ENCODE measurements around the gene PRKCQ.

PRKCQ gene

GRCh38 chr10:6386960-6387359 is 193.1 kb downstream of the PRKCQ start:
- DNase-seq (ENCODE audit: low read depth) = no peak
- H3K4me3 ChIP-seq (ENCODE audit: low read depth, low read length) = no peak overlapping the region
- no peak for TF ChIP-seq CTCF (IDR thresholded peaks at IDR 0.05; ENCODE audit: low read depth, low read length)
- no peak for TF ChIP-seq MAX (IDR thresholded peaks at IDR 0.05; ENCODE audit: low read depth, low read length)
- no peak for TF ChIP-seq POLR2A (IDR thresholded peaks at IDR 0.05; ENCODE audit: extremely low read depth, insufficient read length)
- TF ChIP-seq MYC (IDR thresholded peaks at IDR 0.05; ENCODE audit: low read depth, low read length) = no peak

- no peak for TF ChIP-seq MYC (IDR thresholded peaks at IDR 0.05; ENCODE audit: low read depth, low read length)
- H3K4me3 ChIP-seq (ENCODE audit: low read depth, low read length) = no peak overlapping the region
Observed at GRCh38 chr10:6386346-6386745, 193.7 kb downstream of the PRKCQ start.

GRCh38 chr10:6385665-6386064 is 194.4 kb downstream of the PRKCQ start:
- no peak for DNase-seq (ENCODE audit: low read depth)
- H3K4me3 ChIP-seq (ENCODE audit: low read depth, low read length) = no peak overlapping the region
- TF ChIP-seq MYC (IDR thresholded peaks at IDR 0.05; ENCODE audit: low read depth, low read length) = no peak
- no peak for TF ChIP-seq CTCF (IDR thresholded peaks at IDR 0.05; ENCODE audit: low read depth, low read length)
- no peak for TF ChIP-seq POLR2A (IDR thresholded peaks at IDR 0.05; ENCODE audit: extremely low read depth, insufficient read length)
- no peak for TF ChIP-seq MAX (IDR thresholded peaks at IDR 0.05; ENCODE audit: low read depth, low read length)

More at GRCh38 chr10:6386346-6386745, 193.7 kb downstream of the PRKCQ start:
- no peak for DNase-seq (ENCODE audit: low read depth)

- no peak for TF ChIP-seq MYC (IDR thresholded peaks at IDR 0.05; ENCODE audit: low read depth, low read length)
- no peak for TF ChIP-seq MAX (IDR thresholded peaks at IDR 0.05; ENCODE audit: low read depth, low read length)
- TF ChIP-seq CTCF (IDR thresholded peaks at IDR 0.05; ENCODE audit: low read depth, low read length) = no peak
- no peak for TF ChIP-seq POLR2A (IDR thresholded peaks at IDR 0.05; ENCODE audit: extremely low read depth, insufficient read length)
- no peak for DNase-seq (ENCODE audit: low read depth)
- H3K4me3 ChIP-seq (ENCODE audit: low read depth, low read length) = no peak overlapping the region
Observed at GRCh38 chr10:6384847-6385246, 195.2 kb downstream of the PRKCQ start.

GRCh38 chr10:6384031-6384430 is 196.0 kb downstream of the PRKCQ start:
- no peak overlapping the region for H3K4me3 ChIP-seq (ENCODE audit: low read depth, low read length)
- no peak for TF ChIP-seq CTCF (IDR thresholded peaks at IDR 0.05; ENCODE audit: low read depth, low read length)
- TF ChIP-seq MAX (IDR thresholded peaks at IDR 0.05; ENCODE audit: low read depth, low read length) = no peak
- no peak for TF ChIP-seq POLR2A (IDR thresholded peaks at IDR 0.05; ENCODE audit: extremely low read depth, insufficient read length)
- TF ChIP-seq MYC (IDR thresholded peaks at IDR 0.05; ENCODE audit: low read depth, low read length) = no peak
- no peak for DNase-seq (ENCODE audit: low read depth)

- TF ChIP-seq CTCF (IDR thresholded peaks at IDR 0.05; ENCODE audit: low read depth, low read length) = no peak
- no peak for TF ChIP-seq MAX (IDR thresholded peaks at IDR 0.05; ENCODE audit: low read depth, low read length)
- no peak for TF ChIP-seq POLR2A (IDR thresholded peaks at IDR 0.05; ENCODE audit: extremely low read depth, insufficient read length)
- no peak for TF ChIP-seq MYC (IDR thresholded peaks at IDR 0.05; ENCODE audit: low read depth, low read length)
- no peak for DNase-seq (ENCODE audit: low read depth)
- no peak overlapping the region for H3K4me3 ChIP-seq (ENCODE audit: low read depth, low read length)
Observed at GRCh38 chr10:6383096-6383812, 196.8 kb downstream of the PRKCQ start.
